CD4-positive, alpha-beta T cell treated with Interferon gamma for 1 hour (primary cell): Measurements from ENCODE around the gene CDYL.
A peak's percentile ranks its signal among the peaks of the same experiment; 100 is the strongest.
"Not testable (repeated sequence)": the region's sequence is repeated elsewhere in the genome, so short reads cannot be mapped to it uniquely, and the experiment has no call there.

Source experiments
- DNase-seq: peaks from one replicate; pipeline ENCODE4 v3.0.0-alpha.2; 2020

CDYL gene

DNA sequence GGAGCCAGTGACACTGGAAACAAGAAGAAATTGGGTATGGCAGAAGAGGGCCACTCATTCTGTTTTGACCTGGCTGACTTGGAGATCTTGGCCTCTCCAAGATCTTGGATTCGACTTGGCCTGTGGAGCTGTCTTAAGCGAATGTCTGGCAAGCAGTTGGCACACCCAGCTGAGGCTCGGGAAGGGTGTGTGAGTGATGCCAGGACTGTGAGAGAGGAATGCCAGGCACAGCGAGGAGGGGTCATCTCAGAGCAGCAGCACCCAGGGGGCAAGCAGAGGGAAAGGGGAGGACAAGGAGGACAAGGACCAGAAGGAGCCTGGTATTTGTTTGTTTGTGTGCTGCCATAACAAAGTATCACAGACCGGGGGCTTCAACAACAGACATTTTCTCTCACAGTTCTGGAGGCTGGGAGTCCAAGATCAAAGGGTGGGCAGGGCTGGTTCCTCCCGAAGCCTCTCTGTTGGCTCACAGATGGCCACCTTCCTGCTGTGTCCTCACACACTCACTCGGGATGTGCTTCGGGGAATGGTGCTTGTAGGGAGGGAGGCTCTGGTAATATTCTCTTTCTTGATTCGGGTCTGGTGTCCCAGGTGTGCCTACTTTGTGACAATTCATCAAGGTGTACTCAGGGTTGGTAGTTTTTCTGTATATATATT lies 194.7 kb downstream of the CDYL start:
- no peak for DNase-seq

DNA sequence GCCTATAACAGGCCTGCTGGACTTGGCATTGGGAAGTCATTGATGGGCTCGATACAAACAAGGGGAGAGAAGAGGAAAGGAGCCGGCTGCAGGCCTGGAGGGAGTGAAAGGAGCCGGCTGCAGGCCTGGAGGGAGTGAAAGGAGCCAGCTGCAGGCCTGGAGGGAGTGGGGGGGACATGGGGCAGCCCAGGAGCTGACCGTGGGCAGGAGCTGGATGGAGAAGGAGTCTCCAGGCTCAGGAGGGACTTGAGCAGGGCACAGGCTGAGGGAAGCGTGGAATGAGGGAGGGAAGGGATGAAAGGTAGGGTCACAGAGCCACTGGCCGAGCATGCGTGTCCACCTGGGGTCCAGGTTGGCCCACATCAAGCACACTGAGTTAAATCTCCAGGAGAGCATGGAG lies 195.6 kb downstream of the CDYL start:
- no peak for DNase-seq

DNA sequence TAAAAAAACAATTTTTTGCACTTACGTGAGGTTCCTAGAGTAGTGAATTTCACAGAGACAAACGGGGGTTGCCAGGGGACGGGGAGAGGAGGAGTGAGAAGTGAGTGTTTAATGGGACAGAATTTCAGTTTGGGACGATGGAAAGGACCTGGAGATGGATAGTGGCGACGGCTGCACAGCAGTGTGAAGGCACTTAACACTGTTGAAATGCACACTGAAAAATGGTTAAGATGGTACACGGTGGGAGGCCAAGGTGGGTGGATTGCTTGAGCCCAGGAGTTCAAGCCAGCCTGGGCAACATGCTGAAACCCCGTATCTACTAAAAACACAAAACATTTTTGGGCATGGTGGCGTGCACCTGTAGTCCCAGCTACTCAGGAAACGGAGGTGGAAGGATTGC lies 196.2 kb downstream of the CDYL start:
- DNase-seq = no peak

DNA sequence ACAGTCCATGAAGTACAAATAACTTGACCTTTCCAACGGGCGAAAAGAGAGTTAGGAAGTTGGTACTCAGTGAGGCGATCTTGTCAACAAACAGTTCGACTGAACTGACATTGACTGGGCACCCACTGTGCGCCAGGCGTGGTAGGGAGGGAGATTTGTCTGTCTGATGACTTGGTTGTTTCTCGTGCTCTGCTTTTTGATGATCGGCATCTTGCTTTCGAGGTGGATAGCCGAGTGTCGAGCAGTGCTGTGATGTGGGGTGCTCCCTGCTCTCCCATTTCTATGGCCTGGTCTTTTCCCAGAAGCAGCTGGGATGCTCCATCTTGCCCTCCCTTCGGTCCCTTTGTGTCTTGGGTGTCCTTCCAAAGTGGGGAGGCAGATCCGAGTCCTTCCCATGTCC lies 197.2 kb downstream of the CDYL start:
- DNase-seq = no peak

DNA sequence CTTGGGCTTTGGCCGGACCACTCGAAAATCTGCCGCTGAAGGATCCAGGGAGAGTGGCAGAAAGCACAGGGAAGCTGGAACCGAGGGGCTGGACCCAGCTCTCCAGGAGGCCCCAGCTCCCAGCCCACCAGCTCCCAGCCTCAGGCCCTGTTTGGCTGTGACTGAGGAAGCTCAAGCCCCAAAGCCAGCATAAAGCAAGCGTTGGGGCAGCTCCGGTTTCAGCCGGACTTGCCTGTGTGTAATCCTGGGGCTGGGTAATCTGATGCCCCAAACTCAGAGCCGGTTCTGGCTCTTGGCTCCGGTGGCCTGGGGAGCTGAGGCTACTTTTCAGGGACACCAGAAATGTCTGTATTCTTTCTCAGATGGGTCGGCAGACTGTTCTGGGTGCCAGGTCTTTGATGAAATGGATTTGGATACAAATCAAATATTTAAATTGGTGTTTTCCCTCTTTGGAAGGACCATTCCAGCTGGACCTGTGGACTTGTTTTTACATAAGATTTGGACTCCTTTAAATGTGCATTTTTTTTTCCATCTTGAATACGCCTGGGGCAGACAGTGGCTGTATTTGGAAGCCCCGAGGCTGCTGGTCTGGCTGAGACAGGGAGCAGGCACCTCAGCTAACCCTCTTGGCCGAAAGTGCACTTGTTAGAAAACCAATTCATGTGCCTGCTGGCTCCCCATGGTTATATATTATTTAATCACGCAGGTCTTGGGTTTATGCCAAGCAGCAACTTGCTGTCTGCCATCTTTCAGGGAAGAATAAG lies 198.0 kb downstream of the CDYL start:
- DNase-seq = no peak

DNA sequence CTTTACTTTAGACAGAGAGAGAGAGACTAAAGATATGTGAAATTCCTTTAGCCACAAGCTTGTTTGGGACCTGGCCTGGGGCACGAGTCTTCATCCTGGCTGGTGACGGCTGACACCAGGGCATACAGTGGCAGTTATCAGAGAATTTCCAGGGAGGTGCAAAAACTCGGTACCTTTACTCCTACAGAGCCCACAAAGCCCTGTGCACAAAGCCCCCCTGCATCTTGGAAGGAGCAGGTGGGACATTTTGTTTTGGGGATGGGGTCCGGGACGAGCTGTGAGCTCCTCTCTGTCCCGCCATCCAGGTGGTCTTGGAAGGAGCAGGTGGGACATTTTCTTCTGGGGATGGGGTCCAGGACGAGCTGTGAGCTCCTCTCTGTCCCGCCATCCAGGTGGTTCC lies 198.8 kb downstream of the CDYL start:
- no peak for DNase-seq

DNA sequence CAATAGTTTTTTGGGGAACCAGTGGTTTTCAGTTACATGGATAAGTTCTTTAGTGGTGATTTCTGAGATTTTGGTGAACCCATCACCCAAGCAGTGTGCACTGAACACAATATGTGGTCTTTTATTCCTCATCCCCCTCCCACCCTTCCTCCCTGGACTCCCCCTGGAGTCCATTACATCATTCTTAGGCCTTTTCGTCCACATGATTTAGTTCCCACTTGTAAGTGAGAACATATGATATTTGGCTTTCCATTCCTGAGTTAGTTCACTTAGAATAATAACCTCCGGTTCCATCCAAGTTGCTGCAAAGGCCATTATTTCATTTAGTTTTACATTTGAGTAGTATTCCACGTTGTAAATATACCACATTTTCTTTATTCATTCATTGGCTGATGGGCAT lies 199.3 kb downstream of the CDYL start:
- no peak for DNase-seq

DNA sequence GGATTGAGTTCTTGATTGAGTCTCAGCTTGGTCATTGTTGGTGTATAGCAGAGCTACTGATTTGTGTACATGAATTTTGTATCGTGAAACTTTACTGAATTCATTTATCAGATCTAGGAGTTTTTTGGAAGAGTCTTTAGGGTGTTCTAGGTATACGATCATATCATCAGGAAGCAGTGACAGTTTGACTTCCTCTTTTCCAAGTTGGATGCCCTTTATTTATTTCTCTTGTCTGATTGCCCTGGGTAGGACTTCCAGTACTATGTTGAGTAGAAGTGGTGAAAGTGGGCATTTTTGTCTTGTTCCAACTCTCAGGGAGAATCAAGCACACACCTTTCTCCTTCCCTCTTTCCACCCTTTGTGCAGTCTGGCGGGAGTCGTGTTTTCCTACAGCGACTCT lies 201.3 kb downstream of the CDYL start:
- DNase-seq = no peak

DNA sequence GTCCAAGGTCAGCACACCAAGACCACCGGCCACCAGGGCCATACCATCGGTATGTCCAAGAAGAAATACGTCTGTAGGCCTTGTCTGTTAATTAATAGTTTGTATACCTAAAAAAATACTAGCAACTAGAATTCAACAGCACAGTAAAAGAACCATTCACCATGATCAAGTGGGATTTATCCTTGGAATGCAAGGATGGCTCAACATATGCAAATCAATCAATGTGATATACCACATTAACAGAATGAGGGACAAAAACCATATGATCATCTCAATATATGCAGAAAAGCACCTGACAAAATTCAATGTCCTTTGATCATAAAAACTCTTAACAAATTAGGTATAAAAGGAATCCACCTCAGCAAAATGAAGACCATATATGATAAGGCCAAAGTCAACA lies 203.2 kb downstream of the CDYL start:
- no peak for DNase-seq

DNA sequence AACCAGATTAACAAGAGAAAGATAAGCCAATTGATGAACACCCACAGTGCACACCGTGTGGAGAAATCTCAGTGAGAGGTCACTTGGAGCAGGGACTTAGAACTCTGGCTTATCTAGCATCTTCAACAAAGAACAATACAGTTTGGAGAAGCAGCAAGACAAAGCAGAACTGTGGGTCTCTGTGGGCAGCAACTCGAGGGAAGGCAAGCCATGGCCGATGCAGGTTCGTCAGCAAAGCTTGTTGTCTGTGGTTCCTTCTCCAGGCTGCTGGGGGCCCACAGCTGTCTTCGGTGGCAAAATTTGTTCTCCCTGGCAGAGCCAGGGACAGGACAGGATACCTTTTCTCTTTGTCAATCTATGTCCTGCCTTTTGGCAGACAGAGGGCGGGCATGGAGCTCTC lies 205.6 kb downstream of the CDYL start:
- no peak for DNase-seq

DNA sequence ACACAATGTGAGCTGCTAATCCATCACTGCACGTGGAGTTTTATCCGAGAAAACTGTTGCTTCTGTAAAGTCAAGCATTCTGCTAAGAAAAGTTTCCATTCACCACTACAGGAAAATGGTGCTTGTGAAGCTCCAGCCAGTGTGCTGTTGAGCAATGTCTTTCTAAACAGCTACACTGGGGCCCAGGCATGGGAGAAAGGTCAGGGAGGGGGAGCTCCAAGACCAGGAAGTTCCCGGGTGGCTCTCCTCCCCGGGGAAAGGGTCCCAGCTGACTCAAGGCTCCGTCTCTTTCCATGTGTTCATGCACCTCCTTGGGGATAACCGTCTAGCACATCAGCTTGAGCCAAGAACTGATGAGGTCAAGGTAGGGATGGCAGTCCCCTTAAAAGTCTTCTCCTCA lies 207.1 kb downstream of the CDYL start:
- DNase-seq = no peak

DNA sequence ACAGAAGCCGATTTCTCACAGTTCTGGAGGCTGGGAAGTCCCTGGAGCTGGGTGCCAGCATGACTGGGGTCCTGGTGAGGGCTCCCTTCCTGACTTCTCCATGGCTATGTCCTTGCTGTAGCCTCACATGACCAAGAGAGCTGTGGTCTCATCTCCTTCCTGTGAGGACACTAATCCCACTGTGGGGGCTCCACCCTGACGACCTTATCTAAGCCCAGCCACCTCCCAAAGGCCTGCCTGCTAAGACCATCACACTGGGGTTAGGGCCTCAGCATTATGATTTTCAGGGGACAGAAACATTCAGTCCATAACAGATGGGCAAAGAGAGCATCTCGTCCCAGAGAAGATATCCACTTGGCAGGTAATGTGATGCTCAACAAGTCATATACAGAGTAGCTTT lies 210.8 kb downstream of the CDYL start:
- DNase-seq = no peak

DNA sequence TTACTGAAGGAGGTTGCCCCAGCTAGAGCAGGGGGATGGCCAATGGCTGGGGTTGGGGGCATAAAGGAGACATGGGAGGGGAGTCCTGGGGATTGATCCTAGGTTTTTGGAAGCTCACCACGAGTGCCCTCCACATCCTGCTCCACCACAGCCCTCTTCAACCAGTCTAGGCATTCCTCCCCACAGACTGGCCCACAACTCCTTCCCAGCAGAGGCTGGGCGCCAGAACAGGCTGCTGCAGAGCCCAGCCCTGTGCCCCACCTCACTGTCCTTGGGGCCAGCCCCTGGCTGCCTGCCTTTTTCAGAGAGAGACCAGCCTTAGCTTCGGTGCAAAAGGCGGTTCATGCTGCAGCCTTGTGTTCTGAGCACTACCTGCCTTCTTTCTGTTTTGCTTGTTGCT lies 211.2 kb downstream of the CDYL start:
- no peak for DNase-seq

DNA sequence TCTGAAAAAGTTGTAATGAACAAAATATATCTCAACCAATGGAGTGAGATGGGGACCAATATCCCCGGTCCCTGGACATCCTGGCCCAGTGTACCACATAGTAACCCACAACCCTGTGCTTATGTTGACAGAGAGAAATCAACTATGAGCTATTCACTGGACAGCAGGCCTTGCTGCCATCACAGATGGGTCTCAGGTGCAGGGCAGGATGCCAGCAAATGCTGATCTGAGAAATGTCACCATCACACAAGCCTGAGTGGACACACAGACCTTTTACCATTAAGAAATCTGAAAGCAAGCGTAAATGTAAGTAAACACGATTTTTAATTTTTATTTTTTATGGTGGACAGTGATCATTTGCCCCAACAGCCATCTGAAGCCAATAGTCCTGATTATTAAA lies 218.5 kb downstream of the CDYL start:
- DNase-seq = no peak

DNA sequence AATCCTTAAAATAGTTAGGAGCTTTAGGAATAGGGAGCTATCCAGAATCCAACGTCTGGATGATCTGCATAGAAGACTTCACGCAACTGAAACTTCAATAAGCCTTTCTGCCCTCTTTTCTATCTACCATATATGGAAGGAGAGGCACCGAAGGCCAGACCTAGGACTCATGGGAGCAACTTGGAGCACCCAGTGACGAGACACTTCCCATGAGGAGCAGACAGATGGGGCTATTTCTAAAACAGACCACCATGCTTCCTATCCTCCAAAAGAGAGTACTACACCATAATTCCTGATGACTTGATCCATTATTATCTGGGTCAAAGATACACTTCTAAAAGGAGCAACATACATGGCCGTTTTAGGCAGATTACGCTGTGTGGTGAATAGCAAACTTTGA lies 221.7 kb downstream of the CDYL start:
- DNase-seq = no peak

DNA sequence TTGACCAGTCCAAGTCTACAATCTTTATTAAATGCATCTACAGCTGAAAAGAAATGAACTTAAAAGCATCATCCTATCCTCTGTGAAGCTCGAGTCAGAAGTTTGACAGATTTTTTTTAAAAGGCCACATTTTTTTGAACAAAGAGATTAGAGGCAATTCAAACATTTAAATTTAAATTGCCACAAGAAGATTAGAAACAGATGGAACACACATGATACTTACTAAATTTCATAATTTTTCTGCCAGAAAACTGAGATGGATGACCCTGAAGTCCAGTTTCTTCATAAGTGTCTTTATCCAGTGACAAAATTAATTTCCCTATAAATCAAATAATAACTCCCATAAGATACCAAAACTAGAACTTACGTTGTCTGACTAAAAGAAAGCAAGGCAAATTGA lies 223.4 kb downstream of the CDYL start:
- DNase-seq = no peak

DNA sequence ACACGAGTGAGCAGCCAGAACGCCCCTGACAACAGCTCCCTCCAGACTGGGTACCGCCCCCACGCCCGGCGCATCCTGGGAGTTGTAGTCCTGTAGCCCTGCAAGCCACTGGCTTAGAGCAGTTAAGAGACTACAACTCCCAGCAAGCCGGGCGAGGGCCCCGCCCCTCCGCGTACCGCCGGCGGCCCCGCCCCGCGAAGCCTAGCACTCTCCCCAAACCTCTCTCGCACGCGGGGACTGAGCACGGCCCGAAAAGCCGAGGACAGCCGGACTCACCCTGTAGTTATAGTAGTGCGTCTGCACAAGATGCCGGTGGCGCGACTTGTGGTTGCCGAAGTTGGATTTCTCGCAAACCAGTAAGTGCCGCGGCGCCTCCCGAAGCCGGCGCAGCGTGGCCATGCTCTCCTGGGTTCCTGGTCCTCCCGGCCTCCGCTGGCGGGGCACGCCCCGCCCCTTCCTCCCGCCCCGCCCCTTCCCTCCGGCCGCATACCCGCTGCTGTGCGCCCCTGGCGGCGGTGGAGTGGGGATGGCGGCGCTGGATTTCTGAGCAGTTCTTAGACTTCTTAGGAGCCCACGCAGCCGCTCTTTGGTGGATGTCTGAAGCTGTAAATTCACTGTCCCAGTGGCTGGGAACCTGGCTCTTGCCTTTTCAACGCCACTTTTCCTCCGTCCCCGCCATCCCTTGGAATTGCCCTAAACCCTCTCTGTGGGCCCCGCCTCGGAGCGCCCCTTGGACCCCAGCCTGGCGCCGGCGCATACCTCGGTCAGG lies 227.6 kb downstream of the CDYL start, which contains the start of gene RPP40:
TSS of gene RPP40 (minus strand) at position 434 of the 769 bp plus-strand sequence. CDS start at position 399, 35 bp downstream.
- peak; percentile 97 for DNase-seq

DNA sequence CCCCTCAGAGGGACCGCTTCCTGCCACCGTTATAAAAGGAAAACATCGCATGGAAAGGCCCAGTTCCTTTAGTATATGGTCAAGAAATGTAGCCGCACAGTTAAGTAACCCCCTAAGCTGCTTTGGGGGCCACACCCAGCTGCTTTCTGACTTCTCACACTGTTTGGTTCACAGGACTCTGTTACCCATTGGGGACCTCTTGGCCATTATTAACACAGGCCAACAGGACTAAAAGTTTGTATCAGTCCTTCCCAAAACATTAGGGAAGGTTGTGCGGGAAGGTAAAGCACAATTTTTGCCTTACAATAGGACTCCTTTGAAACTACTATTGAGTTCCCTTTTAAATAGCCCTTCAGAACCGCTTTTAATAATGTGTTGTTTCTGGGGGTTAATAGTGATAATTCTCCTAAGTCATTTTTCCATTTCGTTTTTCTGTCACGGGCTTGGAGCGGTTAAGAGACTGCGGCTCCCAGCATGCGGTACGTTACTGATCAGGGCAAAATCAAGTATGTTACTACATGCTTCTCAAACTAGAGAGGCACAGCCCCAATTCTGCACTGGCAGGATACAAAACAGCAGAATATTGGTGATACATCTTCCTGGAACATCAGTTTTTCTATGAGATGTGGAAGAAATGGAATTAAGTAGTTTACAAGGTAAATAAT lies 228.3 kb downstream of the CDYL start:
- no peak for DNase-seq

DNA sequence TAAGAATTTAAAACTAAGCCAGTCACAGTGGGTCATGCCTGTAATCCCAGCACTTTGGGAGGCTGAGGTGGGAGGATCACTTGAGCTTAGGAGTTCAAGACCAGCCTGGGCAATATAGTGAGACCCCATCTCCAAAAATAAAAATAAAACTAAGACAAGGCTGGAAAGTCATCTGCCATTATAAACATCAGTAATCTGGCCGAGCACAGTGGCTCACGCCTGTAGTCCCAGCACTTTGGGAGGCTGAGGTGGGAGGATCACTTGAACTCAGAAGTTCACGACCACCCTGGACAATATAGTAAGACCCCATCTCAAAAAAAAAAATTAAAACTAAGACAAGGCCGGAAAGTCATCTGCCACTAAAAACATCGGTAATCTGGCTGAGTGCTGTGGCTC lies 228.8 kb downstream of the CDYL start:
- DNase-seq = not testable (repeated sequence)
